Upper lobe of left lung (tissue), 6 donors: ENCODE measurements around the gene KCNQ4. TPM values are rescaled to one million over a fixed set of nuclear protein-coding genes. Genes with fewer than 3 reads are reported as not detected.

Experiments used
- ATAC-seq, 2 donors: fragments of 200-7000 bp; cut with Tn5 transposase; one replicate each; pipeline ENCODE4 v1.9.1; 2022; ENCODE audit warnings: mild to moderate bottlenecking in 2 of 2, moderate library complexity in 2 of 2; ENCODE audit not compliant: low FRiP score in 2 of 2
- DNase-seq, 2 donors: peaks; one replicate each; pipeline ENCODE4 v3.0.0-alpha.2; 2019 to 2020
- H3K27ac ChIP-seq, 4 donors: fragments of 200-600 bp; sonication (generic); one replicate each; pipeline ENCODE4 v1.5.1; 2016 to 2019
- H3K27me3 ChIP-seq, 4 donors: fragments of 200-600 bp; sonication (generic); one replicate each; pipeline ENCODE4 v1.5.1; 2017 to 2019
- H3K36me3 ChIP-seq, 4 donors: fragments of 200-600 bp; sonication (generic); one replicate each; pipeline ENCODE4 v1.5.1; 2016 to 2019
- H3K4me1 ChIP-seq, 4 donors: fragments of 200-600 bp; sonication (generic); one replicate each; pipeline ENCODE4 v1.5.1; 2018 to 2019
- H3K4me3 ChIP-seq, 4 donors: fragments of 200-600 bp; sonication (generic); one replicate each; pipeline ENCODE4 v1.5.1; 2017 to 2019; ENCODE audit warnings: mild to moderate bottlenecking in 2 of 4, moderate library complexity in 1 of 4
- H3K9me3 ChIP-seq, 4 donors: fragments of 200-600 bp; sonication (generic); one replicate each; pipeline ENCODE4 v1.5.1; 2018 to 2019
- CTCF ChIP-seq, 6 experiments: fragments of 450-650 bp in 4 of 6; fragments of 200-600 bp in 2 of 6; sonication (generic) in 2 of 6; IDR thresholded peaks; one replicate each; pipeline ENCODE4 v1.5.1; 2016 to 2019; ENCODE audit warnings: antibody characterized with exemption in 6 of 6
- EP300 ChIP-seq, 4 donors: sonication (generic); formaldehyde crosslinking; IDR thresholded peaks; one replicate each; pipeline ENCODE4 v1.5.1; 2017; ENCODE audit warnings: antibody characterized with exemption in 4 of 4, control low read depth in 2 of 4
- POLR2A ChIP-seq, 4 donors: fragments of 450-650 bp; IDR thresholded peaks; one replicate each; pipeline ENCODE4 v1.5.1; 2016 to 2017; ENCODE audit warnings: antibody characterized with exemption in 4 of 4, mild to moderate bottlenecking in 2 of 4
- POLR2AphosphoS5 ChIP-seq, 2 donors: sonication (generic); formaldehyde crosslinking; IDR thresholded peaks; one replicate each; pipeline ENCODE4 v1.5.1; 2017; ENCODE audit warnings: antibody characterized with exemption in 2 of 2
- WGBS, 2 donors: methylation state at CpG; one replicate each; pipeline ENCODE4 v1.1.5; 2017 to 2018; 5-methylcytosine and 5-hydroxymethylcytosine counted together
- total RNA-seq, 6 donors: library from RNA; depleted of rRNA in 4 of 6; stranded (reverse); fragments of >200 nt in 4 of 6; gene quantifications; one replicate each; pipeline versions ENCODE4 v1.1.0 to v1.2.1, GENCODE V29; 2016 to 2021
- donor health status: DM: no; HTN: no; CAD: no; lungs with moderate emphysema.
- donor health status: DM: no; HTN: yes; CAD: no; lungs with severe emphysema.

KCNQ4 gene
- total RNA-seq, 6 donors from 2014 or later, result 0.44 to 0.89 (median 0.60) TPM; not detected in 1

DNA sequence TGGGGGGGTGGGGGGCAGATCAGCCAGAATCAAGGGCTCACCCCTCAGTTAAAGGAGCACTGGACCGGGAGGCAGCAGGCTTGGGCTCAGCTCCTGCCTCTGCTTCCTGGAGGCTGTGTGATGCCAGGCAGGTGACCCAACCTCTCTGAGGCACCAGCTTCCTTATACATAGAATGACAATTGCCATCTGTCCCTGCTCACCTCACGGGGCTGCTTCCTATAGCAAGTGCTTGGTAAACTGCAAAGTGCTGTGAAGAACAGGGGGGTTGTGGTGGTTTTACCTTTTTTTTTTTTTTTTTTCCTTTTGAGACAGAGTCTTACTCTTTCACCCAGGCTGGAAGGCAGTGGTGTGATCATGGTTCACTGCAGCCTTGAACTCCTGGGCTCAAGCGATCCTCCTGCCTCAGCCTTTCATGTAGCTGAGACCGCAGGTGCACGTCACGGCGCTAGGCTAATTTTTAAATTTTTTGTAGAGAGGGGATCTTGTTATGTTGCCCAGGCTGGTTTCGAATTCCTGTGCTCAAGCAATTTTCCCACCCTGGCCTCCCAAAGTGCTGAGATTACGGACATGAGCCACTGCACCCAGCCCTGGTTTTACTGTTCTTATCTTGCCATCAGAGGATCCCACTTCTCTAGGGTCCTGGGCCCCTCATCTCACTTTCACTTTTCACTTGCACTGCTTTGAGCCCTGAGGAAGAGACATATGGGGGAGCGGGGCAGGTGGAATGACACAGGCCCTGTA lies 11.6 kb downstream of the KCNQ4 start:
- 79 to 88% methylated on average over 10 of the region's 10 CpGs for WGBS, 2 donors
- no peaks in the 10 kb centered on the region for H3K27me3 ChIP-seq
- H3K36me3 ChIP-seq, result no peaks in the 10 kb centered on the region
- peaks cover 0 to 11% (median 4%) of the 10 kb centered on the region in 4 donors for H3K4me1 ChIP-seq
- no peaks in the 10 kb centered on the region for H3K9me3 ChIP-seq
- ATAC-seq (no peak), DNase-seq (no peak)
- TF ChIP-seq POLR2AphosphoS5 (IDR thresholded peaks at IDR 0.05) (no peak), EP300 (IDR thresholded peaks at IDR 0.05) (no peak), POLR2A (IDR thresholded peaks at IDR 0.05) (no peak), CTCF (IDR thresholded peaks at IDR 0.05) (no peak)
- H3K27ac ChIP-seq, result no peak overlapping the region
- H3K4me3 ChIP-seq, result no peak overlapping the region

DNA sequence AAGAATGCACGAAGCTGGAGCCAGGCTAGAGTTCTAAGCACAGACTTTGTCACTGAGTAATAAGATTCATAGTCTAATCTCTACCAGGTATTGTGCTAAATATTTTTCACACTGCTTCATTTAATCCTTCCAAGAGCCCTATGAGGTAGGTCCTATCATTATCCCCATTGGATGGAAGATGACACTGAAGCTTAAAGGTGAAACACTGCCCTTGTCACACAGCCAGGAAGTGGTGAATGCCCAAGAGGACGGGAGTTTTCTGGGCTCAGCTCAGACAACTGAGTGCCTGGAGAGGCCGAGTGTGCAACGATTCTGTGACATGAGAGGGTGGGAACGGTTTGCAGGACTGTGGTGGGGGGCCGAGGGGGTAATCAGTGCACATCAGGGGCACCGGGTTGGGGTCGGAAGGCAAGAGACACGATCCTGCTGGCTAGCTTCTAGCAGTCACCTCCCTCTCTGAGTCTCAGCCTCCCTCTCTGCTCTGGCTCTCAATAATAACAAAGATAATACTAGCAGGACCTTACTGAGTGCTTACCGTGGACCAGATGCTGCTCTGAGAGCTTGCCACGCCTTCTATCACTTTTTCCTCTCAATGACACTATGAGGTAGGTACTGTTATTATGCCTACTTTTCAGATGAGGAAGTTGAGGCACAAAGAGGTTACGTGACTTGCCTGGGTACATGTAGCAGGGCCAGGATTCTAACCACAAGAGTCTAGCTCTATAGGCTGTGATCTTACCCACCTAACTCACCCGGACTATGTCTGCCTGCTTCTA lies 12.4 kb downstream of the KCNQ4 start:
- H3K4me3 ChIP-seq, result no peak overlapping the region
- ATAC-seq (no peak), DNase-seq (no peak)
- H3K9me3 ChIP-seq, result no peaks in the 10 kb centered on the region
- peaks cover 0 to 11% (median 4%) of the 10 kb centered on the region in 4 donors for H3K4me1 ChIP-seq
- 59 to 74% methylated on average over 13 of the region's 13 CpGs for WGBS, 2 donors
- no peak overlapping the region for H3K27ac ChIP-seq
- H3K27me3 ChIP-seq, result no peaks in the 10 kb centered on the region
- TF ChIP-seq CTCF (IDR thresholded peaks at IDR 0.05) (no peak), EP300 (IDR thresholded peaks at IDR 0.05) (no peak), POLR2AphosphoS5 (IDR thresholded peaks at IDR 0.05) (no peak)
- no peaks in the 10 kb centered on the region for H3K36me3 ChIP-seq

GRCh38 chr1:40796939-40797667 lies 13.5 kb downstream of the KCNQ4 start:
- Histone ChIP-seq H3K9me3 (no peaks in the 10 kb centered on the region), H3K27me3 (no peaks in the 10 kb centered on the region), H3K36me3 (no peaks in the 10 kb centered on the region), H3K4me1 (peaks cover 8 to 21% (median 14%) of the 10 kb centered on the region in 4 donors), H3K27ac (no peak overlapping the region), H3K4me3 (no peak overlapping the region)
- WGBS, 2 donors, result 56 to 60% methylated on average over 9 of the region's 9 CpGs
- ATAC-seq, result no peak
- no peak for TF ChIP-seq POLR2AphosphoS5 (IDR thresholded peaks at IDR 0.05)
- DNase-seq, result no peak

DNA sequence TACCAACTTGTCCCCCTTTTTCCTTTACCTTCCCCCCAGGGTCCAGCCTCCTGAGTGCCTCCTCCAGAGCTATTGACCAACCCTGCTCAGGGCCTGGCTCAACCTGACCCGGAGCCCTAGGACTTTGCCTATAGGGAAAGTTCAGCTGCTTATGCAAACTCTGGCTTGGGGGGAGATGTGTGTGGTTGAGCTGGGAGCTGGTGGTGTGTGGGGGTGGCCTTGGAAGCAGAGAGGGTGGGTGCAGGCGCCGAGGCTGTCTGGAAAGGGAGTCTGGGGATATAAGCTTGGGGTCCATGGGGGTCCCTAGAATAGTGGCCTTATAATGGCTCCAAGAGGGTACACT lies 14.1 kb downstream of the KCNQ4 start:
- WGBS, 2 donors, result 88 to 93% methylated on average over 3 of the region's 3 CpGs
- Histone ChIP-seq H3K27me3 (no peaks in the 10 kb centered on the region), H3K9me3 (no peaks in the 10 kb centered on the region), H3K27ac (no peak overlapping the region), H3K36me3 (no peaks in the 10 kb centered on the region), H3K4me1 (peaks cover 10 to 21% (median 17%) of the 10 kb centered on the region in 4 donors), H3K4me3 (no peak overlapping the region)
- DNase-seq, result no peak
- no peak for ATAC-seq
- TF ChIP-seq POLR2AphosphoS5 (IDR thresholded peaks at IDR 0.05) (no peak), EP300 (IDR thresholded peaks at IDR 0.05) (no peak)

GRCh38 chr1:40798366-40799281 lies 15.0 kb downstream of the KCNQ4 start:
- Histone ChIP-seq H3K27ac (no peak overlapping the region), H3K36me3 (no peaks in the 10 kb centered on the region), H3K4me1 (peaks cover 10 to 21% (median 19%) of the 10 kb centered on the region in 4 donors), H3K27me3 (no peaks in the 10 kb centered on the region), H3K9me3 (no peaks in the 10 kb centered on the region), H3K4me3 (no peak overlapping the region)
- TF ChIP-seq EP300 (IDR thresholded peaks at IDR 0.05) (no peak), POLR2AphosphoS5 (IDR thresholded peaks at IDR 0.05) (no peak), CTCF (IDR thresholded peaks at IDR 0.05) (no peak), POLR2A (IDR thresholded peaks at IDR 0.05) (no peak)
- DNase-seq (no peak), ATAC-seq (no peak)
- WGBS, 2 donors, result 76 to 77% methylated on average over 2 to 8 of the region's 8 CpGs
